ENCODE data around the gene KCTD2.

KCTD2 gene

DNA sequence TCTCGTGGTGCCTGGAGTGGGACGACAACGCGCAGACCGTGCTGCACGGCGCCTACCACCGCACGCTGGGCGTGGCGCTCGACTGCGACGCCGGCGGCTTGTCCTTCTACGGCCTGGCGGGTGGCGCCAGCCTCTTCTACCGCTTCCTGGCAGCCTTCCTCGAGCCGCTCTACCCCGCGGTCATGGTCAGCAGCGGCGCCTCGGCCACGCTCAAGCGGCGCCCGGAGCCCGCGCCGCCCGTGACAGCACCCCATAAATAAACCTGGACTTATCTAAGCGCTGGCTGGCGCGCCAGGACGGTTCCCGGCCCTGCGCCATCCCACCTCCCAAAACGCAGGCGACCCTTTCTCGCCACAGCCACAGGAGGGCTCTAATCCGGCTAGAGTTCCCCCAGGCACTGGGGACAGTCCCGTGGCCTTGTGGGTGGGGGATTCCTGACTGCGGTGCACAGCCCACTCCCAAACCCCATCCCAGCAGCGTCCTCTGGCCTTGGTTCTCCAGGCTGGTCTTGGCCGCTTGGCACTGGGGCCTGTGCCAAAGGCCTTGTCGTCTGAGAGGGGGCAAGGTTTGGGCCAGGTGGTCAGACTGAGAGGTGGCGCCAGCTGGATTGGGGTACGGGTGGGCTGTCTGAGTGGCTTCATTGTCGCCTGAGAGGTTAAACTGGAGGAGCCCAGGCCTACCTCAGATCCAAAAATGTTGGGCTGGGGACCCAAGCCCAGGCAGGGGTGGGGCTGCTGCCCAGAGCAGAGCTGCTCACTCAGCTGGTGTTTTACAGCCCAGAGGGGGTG is 30.7 kb downstream of the KCTD2 start:
- DNase-seq (ENCODE audit: low read depth): no peak

DNA sequence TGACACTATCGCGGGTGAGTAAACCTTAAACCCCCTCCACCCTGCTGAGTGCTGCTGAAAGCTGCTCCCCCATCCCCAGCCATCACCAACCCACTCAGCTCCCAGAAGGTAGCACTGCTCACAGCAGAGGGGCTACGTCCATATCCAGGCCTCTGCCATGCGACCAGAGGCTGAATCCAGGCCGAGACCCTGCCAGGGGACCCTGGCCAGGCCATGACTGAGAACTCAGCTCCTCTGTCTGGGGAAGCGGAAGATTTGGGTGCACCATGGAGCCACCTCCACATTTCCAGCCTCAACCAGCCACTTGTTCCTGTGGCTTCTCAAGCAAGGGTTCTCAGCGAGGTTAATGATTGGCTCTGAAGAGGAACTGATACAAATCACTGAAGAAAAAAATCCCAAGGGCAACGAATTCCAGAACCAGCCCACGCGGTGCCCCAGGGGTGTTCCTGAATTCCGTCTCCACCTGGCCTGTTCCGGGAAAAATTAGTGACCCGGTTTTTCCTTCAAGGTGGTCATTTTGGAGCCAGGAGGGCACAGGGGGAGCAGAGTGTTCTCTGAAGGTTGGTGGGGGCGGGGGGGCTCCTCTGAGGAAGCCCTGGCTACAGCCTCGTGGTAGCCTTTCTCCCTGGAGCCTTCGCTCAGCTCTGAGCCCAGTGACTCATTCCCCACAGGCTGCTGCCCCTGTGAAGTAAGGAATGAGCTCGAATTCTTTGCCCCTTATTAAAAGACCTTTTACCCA is 31.4 kb downstream of the KCTD2 start:
- DNase-seq (ENCODE audit: low read depth): no peak

- no peak for DNase-seq (ENCODE audit: low read depth)
Measured at GRCh38 chr17:75079023-75079373, 32.0 kb downstream of the KCTD2 start.

- DNase-seq (ENCODE audit: low read depth): no peak
Measured at GRCh38 chr17:75081611-75082540, 34.9 kb downstream of the KCTD2 start.

GRCh38 chr17:75082683-75083082 is 35.7 kb downstream of the KCTD2 start:
- DNase-seq (ENCODE audit: low read depth): no peak

- DNase-seq (ENCODE audit: low read depth): no peak
Measured at GRCh38 chr17:75084039-75084660, 37.1 kb downstream of the KCTD2 start.

- no peak for DNase-seq (ENCODE audit: low read depth)
Measured at GRCh38 chr17:75086496-75087181, 39.6 kb downstream of the KCTD2 start.

DNA sequence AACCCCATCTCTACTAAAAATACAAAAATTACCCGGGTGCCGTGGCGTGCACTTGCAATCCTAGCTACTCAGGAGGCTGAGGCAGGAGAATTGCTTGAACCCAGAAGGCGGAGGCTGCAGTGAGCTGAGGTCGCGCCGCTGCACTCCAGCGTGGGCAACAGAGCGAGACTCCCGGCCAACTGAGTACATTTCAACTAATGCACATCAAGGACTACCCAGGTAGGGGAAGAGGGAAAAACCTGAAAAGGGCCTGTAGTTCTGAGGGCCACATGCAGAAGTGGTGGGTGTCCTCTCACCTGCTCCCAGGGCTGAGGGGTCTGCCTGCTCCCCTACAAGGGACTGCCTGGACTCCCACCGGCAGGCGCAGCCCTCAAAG is 40.1 kb downstream of the KCTD2 start:
- DNase-seq (ENCODE audit: low read depth): no peak

- DNase-seq (ENCODE audit: low read depth): no peak
Measured at GRCh38 chr17:75087558-75088453, 40.8 kb downstream of the KCTD2 start, which contains the start of gene SLC16A5. Gene SLC16A5 (plus strand): TSS chr17:75087954. CDS start chr17:75093637, 5,683 bp downstream.

DNA sequence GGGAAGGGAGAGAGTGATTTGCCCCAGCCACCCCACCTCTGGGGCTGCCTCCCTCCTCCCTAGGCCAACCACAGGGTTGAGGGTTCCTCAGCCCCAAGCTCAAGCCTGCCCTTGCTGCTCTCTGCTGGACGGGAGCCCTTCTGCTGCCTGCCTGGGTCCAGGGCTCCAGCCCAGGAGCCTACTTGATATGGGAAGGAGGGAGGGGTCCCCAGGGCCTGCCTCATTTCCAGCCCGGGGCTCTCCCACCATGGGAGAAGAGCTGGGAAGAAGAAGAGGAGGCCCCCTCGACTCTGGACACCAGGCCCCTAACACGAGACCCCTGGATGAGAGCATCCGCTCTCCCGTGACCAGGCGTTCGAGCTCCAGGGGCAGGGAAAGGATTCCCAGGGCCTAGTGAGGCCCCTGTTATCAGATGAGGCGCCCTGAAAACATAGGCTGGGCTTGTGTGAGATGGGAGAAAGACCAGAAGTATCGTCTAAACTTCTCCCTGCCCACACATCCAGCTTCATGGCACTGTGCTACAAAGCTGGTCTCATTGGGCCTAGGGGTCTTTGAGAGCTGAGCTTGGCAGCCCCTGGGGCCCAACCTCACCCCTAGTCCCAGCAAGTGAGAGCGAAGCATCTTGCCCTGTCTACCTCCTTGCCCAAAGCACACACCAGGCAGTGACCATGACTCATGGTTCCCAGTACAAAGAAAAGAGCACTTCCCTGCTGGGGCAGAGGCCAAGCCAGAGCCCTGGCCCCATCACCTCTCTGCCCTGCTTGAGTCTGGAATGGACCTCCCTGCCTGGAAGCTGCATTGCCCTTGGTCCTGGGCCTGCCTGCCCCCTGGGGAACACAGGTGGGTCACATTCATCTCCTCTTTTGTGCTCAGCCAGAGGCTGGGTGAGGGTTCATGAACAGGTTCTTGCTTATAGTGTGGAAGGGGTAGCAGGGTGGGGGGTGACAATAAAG is 41.7 kb downstream of the KCTD2 start:
- DNase-seq (ENCODE audit: low read depth): no peak

GRCh38 chr17:75090871-75091854 is 44.1 kb downstream of the KCTD2 start:
- DNase-seq (ENCODE audit: low read depth): no peak

GRCh38 chr17:75091855-75092327 is 44.9 kb downstream of the KCTD2 start:
- DNase-seq (ENCODE audit: low read depth): no peak

GRCh38 chr17:75093548-75094158 is 46.6 kb downstream of the KCTD2 start:
- no peak for DNase-seq (ENCODE audit: low read depth)

- no peak for DNase-seq (ENCODE audit: low read depth)
Measured at GRCh38 chr17:75094871-75095399, 47.9 kb downstream of the KCTD2 start.

GRCh38 chr17:75096082-75096625 is 49.1 kb downstream of the KCTD2 start:
- no peak for DNase-seq (ENCODE audit: low read depth)

GRCh38 chr17:75097865-75098264 is 50.8 kb downstream of the KCTD2 start:
- DNase-seq (ENCODE audit: low read depth): no peak

DNA sequence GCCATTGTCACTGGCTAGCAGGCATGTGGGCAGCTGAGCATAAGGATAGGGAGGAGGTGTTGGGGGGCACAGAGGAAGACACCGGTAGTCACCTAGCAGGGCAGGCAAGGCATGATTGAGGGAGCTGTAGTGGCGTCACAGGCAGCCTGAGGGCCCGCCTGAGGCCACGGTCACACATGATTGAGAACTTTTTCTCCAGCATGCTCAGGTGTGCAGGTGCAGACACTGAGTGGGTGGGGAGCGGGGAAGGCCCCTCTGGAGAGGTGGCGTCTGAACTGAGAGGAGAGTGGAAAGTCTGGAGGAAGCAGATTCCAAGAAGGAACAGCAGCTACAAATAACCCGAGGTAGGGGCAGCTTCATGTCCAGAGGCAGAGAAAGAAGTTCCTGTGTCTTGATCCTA is 51.8 kb downstream of the KCTD2 start:
- no peak for DNase-seq (ENCODE audit: low read depth)
